Panc1 (cell line): Measurements from ENCODE around the gene SATB1. TPM values are rescaled to one million over a fixed set of nuclear protein-coding genes. Genes with fewer than 3 reads are reported as not detected.

Source experiments
- ATAC-seq: fragments of 200-7000 bp; cut with Tn5 transposase; 2 replicates; pipeline ENCODE4 v1.9.1; 2020; ENCODE audit warnings: mild to moderate bottlenecking, moderate library complexity
- BruUV-seq: library from RNA; stranded (reverse); fragments of 400-500 nt; replicated peaks from 2 replicates; lab custom pipeline; 2021; lab: Mats Ljungman, UMichigan
- CTCF ChIA-PET: fragments of 300-600 bp; sonication (Branson Sonifier 250); formaldehyde crosslinking; loops from one replicate; lab custom pipeline; 2022; ENCODE audit warnings: antibody characterized with exemption; lab: Charles Lee
- POLR2A ChIA-PET: fragments of 300-600 bp; sonication (Branson Sonifier 250); formaldehyde crosslinking; loops from one replicate; lab custom pipeline; 2022; ENCODE audit warnings: antibody characterized with exemption; lab: Charles Lee
- DNase-seq: peaks from one replicate; pipeline ENCODE4 v3.0.0-alpha.2; 2010; ENCODE audit warnings: low read depth, low spot score
- H3K27ac ChIP-seq: 2 replicates; pipeline ENCODE4 v1.5.1; 2011; ENCODE audit warnings: mild to moderate bottlenecking, low read length, inconsistent platforms
- H3K27me3 ChIP-seq: fragments of 200-500 bp; sonication (Bioruptor generic); 2 replicates; pipeline ENCODE4 v1.6.0; 2014; ENCODE audit warnings: low read length, inconsistent platforms; ENCODE audit not compliant: control insufficient read depth, insufficient read depth
- H3K36me3 ChIP-seq: fragments of 200-500 bp; sonication (Bioruptor generic); 2 replicates; pipeline ENCODE4 v1.5.1; 2014; ENCODE audit warnings: inconsistent platforms, mild to moderate bottlenecking, low read length, moderate library complexity; ENCODE audit not compliant: control insufficient read depth, insufficient read depth
- H3K4me1 ChIP-seq: 2 replicates; pipeline ENCODE4 v1.5.1; 2011; ENCODE audit warnings: inconsistent platforms, mild to moderate bottlenecking, low read length, moderate library complexity; ENCODE audit not compliant: control insufficient read depth, insufficient read depth
- H3K4me3 ChIP-seq, 2 experiments: 2 replicates each; pipeline ENCODE4 v1.5.1; 2011 to 2012; ENCODE audit warnings: low read depth in 2 of 2, low read length in 2 of 2, mild to moderate bottlenecking in 2 of 2, inconsistent platforms in 1 of 2, moderate library complexity in 1 of 2
- H3K9me3 ChIP-seq: fragments of 200-500 bp; sonication (Bioruptor generic); 2 replicates; pipeline ENCODE4 v1.5.1; 2014; ENCODE audit warnings: low read depth, mild to moderate bottlenecking, inconsistent platforms, low read length, moderate library complexity; ENCODE audit not compliant: control insufficient read depth, insufficient read depth
- CTCF ChIP-seq: fragments of 450-650 bp; IDR thresholded peaks from 2 replicates; pipeline ENCODE4 v1.5.1; 2017; ENCODE audit warnings: mild to moderate bottlenecking
- POLR2AphosphoS5 ChIP-seq: IDR thresholded peaks from 2 replicates; pipeline ENCODE4 v1.6.1; 2012; ENCODE audit warnings: mild to moderate bottlenecking, low read depth, low read length, moderate library complexity
- SIN3A ChIP-seq: IDR thresholded peaks from 2 replicates; pipeline ENCODE4 v1.6.1; 2012; ENCODE audit warnings: low read depth, mild to moderate bottlenecking, low read length, moderate library complexity, borderline replicate concordance; ENCODE audit not compliant: insufficient read depth
- TCF7L2 ChIP-seq: IDR thresholded peaks from 2 replicates; pipeline ENCODE4 v1.6.1; 2011; ENCODE audit warnings: mild to moderate bottlenecking, low read depth, low read length, inconsistent platforms
- in situ Hi-C: cut with HindIII; loops from 2 replicates; pipeline ENCODE4 v1.10.0; 2016; ENCODE audit warnings: low sequenced_read_pairs, low pct_unique_long_range_greater_than_20kb
- intact Hi-C: fragments of 100-400 bp; cut with micrococcal nuclease; formaldehyde crosslinking; loops from one replicate; pipeline ENCODE4 v1.10.0; 2022; ENCODE audit not compliant: unreplicated experiment
- total RNA-seq: library from RNA; stranded (reverse); gene quantifications from one replicate; pipeline ENCODE4 v1.2.1, GENCODE V29; 2021; ENCODE audit not compliant: unreplicated experiment
- TF ChIP-seq, protein P1 (sequence below), 2 experiments: IDR thresholded peaks; 2 replicates each; pipeline ENCODE4 v1.6.1; 2011 to 2012; ENCODE audit warnings: low read depth in 2 of 2, control low read depth in 1 of 2, low read length in 1 of 2, mild to moderate bottlenecking in 1 of 2, moderate library complexity in 1 of 2; ENCODE audit not compliant: insufficient read depth in 1 of 2

SATB1 gene
- total RNA-seq, 1 experiment from 2014 or later = 0.31 TPM

DNA sequence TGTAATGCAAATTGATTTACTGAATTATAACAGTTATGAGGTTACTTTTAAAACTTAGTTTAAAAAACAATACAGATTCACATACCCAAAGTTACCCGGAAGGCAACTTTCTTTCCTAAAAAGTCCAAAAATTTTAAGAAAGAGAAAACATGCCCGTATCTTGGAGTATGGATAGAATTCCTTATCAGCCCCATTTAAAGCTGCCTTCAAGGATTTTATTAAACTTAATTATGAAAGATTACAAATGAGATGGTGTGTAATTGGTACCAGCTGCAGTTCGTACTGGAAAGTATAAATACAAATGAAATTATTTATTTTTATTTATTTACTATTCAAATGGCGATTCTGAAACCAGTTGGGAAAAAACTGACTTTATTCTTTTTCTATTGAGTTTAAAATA lies 39.4 kb downstream of the SATB1 start:
- BruUV-seq = no TSS peak
- Histone ChIP-seq H3K4me3 (no peak overlapping the region), H3K27me3 (no peaks in the 10 kb centered on the region), H3K9me3 (no peaks in the 10 kb centered on the region), H3K36me3 (no peaks in the 10 kb centered on the region), H3K4me1 (no peaks in the 10 kb centered on the region), H3K27ac (no peak overlapping the region)
- no peak for ATAC-seq
- TF ChIP-seq POLR2AphosphoS5 (no peak), TCF7L2 (no peak), CTCF (no peak), SIN3A (no peak)
- TF ChIP-seq, protein P1, sequence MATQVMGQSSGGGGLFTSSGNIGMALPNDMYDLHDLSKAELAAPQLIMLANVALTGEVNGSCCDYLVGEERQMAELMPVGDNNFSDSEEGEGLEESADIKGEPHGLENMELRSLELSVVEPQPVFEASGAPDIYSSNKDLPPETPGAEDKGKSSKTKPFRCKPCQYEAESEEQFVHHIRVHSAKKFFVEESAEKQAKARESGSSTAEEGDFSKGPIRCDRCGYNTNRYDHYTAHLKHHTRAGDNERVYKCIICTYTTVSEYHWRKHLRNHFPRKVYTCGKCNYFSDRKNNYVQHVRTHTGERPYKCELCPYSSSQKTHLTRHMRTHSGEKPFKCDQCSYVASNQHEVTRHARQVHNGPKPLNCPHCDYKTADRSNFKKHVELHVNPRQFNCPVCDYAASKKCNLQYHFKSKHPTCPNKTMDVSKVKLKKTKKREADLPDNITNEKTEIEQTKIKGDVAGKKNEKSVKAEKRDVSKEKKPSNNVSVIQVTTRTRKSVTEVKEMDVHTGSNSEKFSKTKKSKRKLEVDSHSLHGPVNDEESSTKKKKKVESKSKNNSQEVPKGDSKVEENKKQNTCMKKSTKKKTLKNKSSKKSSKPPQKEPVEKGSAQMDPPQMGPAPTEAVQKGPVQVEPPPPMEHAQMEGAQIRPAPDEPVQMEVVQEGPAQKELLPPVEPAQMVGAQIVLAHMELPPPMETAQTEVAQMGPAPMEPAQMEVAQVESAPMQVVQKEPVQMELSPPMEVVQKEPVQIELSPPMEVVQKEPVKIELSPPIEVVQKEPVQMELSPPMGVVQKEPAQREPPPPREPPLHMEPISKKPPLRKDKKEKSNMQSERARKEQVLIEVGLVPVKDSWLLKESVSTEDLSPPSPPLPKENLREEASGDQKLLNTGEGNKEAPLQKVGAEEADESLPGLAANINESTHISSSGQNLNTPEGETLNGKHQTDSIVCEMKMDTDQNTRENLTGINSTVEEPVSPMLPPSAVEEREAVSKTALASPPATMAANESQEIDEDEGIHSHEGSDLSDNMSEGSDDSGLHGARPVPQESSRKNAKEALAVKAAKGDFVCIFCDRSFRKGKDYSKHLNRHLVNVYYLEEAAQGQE (IDR thresholded peaks at IDR 0.05; ENCODE audit: insufficient read depth in 1 of 2, low read depth in 2 of 2, low read length in 1 of 2) = no peak
- ChIA-PET CTCF (no interaction called here), POLR2A (no interaction called here)
- DNase-seq = no peak
- intact Hi-C loops = loop anchor here (5.0 kb wide), 1 partner anchor 602 kb away; no protein-coding TSS in a partner anchor
- in situ Hi-C loops = no loop called here

- H3K4me1 ChIP-seq = no peaks in the 10 kb centered on the region
- no peak for TF ChIP-seq TCF7L2
- TF ChIP-seq, protein P1 (IDR thresholded peaks at IDR 0.05; ENCODE audit: insufficient read depth in 1 of 2, low read depth in 2 of 2, low read length in 1 of 2) = no peak
- no peak for TF ChIP-seq POLR2AphosphoS5
- no peak for TF ChIP-seq CTCF
- TF ChIP-seq SIN3A = no peak
- ATAC-seq (no peak), DNase-seq (no peak)
- H3K4me3 ChIP-seq = no peak overlapping the region
- H3K36me3 ChIP-seq = no peaks in the 10 kb centered on the region
- intact Hi-C loops = no loop called here
- ChIA-PET CTCF (no interaction called here), POLR2A (no interaction called here)
- in situ Hi-C loops = no loop called here
- H3K27ac ChIP-seq = no peak overlapping the region
- no peaks in the 10 kb centered on the region for H3K9me3 ChIP-seq
- no peaks in the 10 kb centered on the region for H3K27me3 ChIP-seq
- BruUV-seq = no TSS peak
Measured at GRCh38 chr3:18382760-18383369, 42.3 kb downstream of the SATB1 start.
